Ovary (tissue), 3 donors: ENCODE data around the gene CA10.

Experiments
- CTCF ChIP-seq, 3 donors: fragments of 450-650 bp in 2 of 3; fragments of 200-600 bp in 1 of 3; IDR thresholded peaks; one replicate each; pipeline versions ENCODE4 v1.5.1 to v1.8.0; 2016 to 2022; ENCODE audit warnings: antibody characterized with exemption in 3 of 3, mild to moderate bottlenecking in 1 of 3
- EP300 ChIP-seq: sonication (generic); formaldehyde crosslinking; IDR thresholded peaks from one replicate; pipeline ENCODE4 v1.6.1; 2017; ENCODE audit warnings: antibody characterized with exemption
- POLR2A ChIP-seq: fragments of 450-650 bp; IDR thresholded peaks from one replicate; pipeline ENCODE4 v1.6.1; 2017; ENCODE audit warnings: antibody characterized with exemption, mild to moderate bottlenecking, moderate library complexity
- donor health status: DM: no; HTN: no; CAD: no.

GRCh38 chr17:51852603-51853002 lies 305.9 kb downstream of the CA10 start:
- TF ChIP-seq CTCF (IDR thresholded peaks at IDR 0.05) (no peak), POLR2A (no peak), EP300 (no peak)
